HepG2 (cell line): ENCODE data around the gene CACNA1F. TPM values are rescaled to one million over a fixed set of nuclear protein-coding genes. Genes with fewer than 3 reads are reported as not detected.

Experiments
- NFKB2 ChIP-seq: sonication (generic); formaldehyde crosslinking; IDR thresholded peaks from 2 replicates; pipeline ENCODE4 v1.4.0; 2020; ENCODE audit warnings: missing genetic modification reagents, borderline replicate concordance
- RBM39 ChIP-seq: fragments of 200-400 bp; formaldehyde crosslinking; IDR thresholded peaks from one replicate; pipeline ENCODE4 v1.6.1; 2018; ENCODE audit warnings: antibody characterized with exemption, mild to moderate bottlenecking, low read depth, low read length; ENCODE audit not compliant: poor library complexity, severe bottlenecking
- RFXAP ChIP-seq: sonication (generic); formaldehyde crosslinking; IDR thresholded peaks from 2 replicates; pipeline ENCODE4 v1.4.0; 2020; ENCODE audit warnings: missing genetic modification reagents, borderline replicate concordance
- SAFB2 ChIP-seq: sonication (generic); formaldehyde crosslinking; IDR thresholded peaks from 2 replicates; pipeline ENCODE4 v1.5.1; 2020; ENCODE audit warnings: missing genetic modification reagents, low read depth, mild to moderate bottlenecking, borderline replicate concordance
- SRSF9 ChIP-seq: fragments of 200-400 bp; formaldehyde crosslinking; IDR thresholded peaks from 2 replicates; pipeline ENCODE4 v1.6.1; 2018; ENCODE audit warnings: borderline replicate concordance, mild to moderate bottlenecking, low read depth, low read length; ENCODE audit not compliant: insufficient read depth, poor library complexity, severe bottlenecking
- TARDBP ChIP-seq: sonication (generic); formaldehyde crosslinking; IDR thresholded peaks from 2 replicates; pipeline ENCODE4 v1.8.0; 2022; ENCODE audit warnings: mild to moderate bottlenecking, missing genetic modification reagents
- ZNF138 ChIP-seq: sonication (generic); formaldehyde crosslinking; IDR thresholded peaks from 2 replicates; pipeline ENCODE4 v1.5.0; 2020; ENCODE audit warnings: mild to moderate bottlenecking, low read depth, missing genetic modification reagents
- ZSCAN25 ChIP-seq: sonication (generic); formaldehyde crosslinking; IDR thresholded peaks from 2 replicates; pipeline ENCODE4 v1.8.0; 2022; ENCODE audit warnings: mild to moderate bottlenecking, missing genetic modification reagents
- polyA plus RNA-seq, 8 experiments: library from polyadenylated mRNA; depleted of rRNA in 3 of 8; stranded (reverse) in 7 of 8; unstranded in 1 of 8; fragments of >200 nt; fragmentation: Illumina TruSeq in 4 of 8; extraction: Trizol in 4 of 8; gene quantifications; 2 replicates each; pipeline versions ENCODE4 v1.2.1 to v1.2.3, GENCODE V29; 2011 to 2016; ENCODE audit warnings: low read depth in 4 of 8, missing spikeins in 1 of 8, mixed read lengths in 1 of 8; ENCODE audit not compliant: insufficient read depth in 1 of 8
- total RNA-seq, 5 experiments: library from RNA; depleted of rRNA; stranded (reverse); fragments of >200 nt; fragmentation: Illumina TruSeq; extraction: Trizol; gene quantifications; 2 replicates each; pipeline ENCODE4 v1.2.3, GENCODE V29; 2016; ENCODE audit warnings: low read depth in 1 of 5
- TF ChIP-seq, protein P1 (sequence below): sonication (generic); formaldehyde crosslinking; IDR thresholded peaks from 2 replicates; pipeline ENCODE4 v1.5.0; 2020; ENCODE audit warnings: mild to moderate bottlenecking, missing genetic modification reagents, borderline replicate concordance
- TF ChIP-seq, protein P2 (sequence below): IDR thresholded peaks from 2 replicates; pipeline ENCODE4 v1.6.1; 2012; ENCODE audit warnings: low read depth, low read length, improper control_type of control experiment
- TF ChIP-seq, protein P3 (sequence below): IDR thresholded peaks from 2 replicates; pipeline ENCODE4 v1.6.1; 2018; ENCODE audit warnings: missing genetic modification reagents
- TF ChIP-seq, protein P4 (sequence below): sonication (generic); formaldehyde crosslinking; IDR thresholded peaks from 2 replicates; pipeline ENCODE4 v1.5.1; 2020; ENCODE audit warnings: mild to moderate bottlenecking, moderate library complexity, missing genetic modification reagents

CACNA1F gene
- total and polyA plus RNA-seq, 2 of the 13 experiments (the other 11 are each of a cell fraction or from before 2014, with no cell fraction given) = 0.03 TPM; not detected in 1

DNA sequence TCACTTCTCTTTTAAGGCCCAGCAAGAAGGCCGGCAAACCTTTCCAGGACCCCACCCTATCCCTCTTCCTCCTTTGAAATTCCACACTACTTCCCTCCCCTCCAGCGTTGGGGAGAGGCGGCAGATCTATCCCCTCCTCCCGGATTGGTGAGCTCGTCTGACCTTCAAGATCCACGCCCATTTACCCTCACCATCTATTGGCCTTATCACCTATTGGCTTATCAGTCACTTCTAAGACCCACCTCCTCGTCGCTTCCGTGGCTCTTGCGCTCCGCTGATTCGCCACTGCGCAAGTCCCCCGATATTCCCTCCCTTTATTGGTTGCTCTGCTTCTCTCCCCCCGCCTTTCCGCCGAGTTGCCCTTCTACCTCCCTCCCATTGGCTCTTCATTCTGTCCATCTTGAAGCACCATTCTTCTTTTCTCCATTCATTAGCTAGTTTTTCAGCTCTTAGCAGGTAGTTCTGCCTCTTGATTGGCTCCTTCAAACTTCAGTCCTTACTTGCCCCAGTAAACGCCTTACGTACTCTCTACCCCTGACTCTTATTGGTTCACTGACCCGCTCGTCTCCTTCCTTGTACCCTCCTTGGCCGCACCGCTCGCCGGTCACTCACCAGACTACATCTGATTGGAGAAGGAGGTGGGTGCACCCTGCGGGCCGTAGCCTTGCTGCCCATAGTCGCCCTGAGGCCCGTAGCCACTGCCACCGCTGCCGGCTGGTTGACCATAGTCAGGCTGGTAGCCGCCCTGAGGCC is 42.1 kb downstream of the CACNA1F start (continued):
- TF ChIP-seq, protein P1, sequence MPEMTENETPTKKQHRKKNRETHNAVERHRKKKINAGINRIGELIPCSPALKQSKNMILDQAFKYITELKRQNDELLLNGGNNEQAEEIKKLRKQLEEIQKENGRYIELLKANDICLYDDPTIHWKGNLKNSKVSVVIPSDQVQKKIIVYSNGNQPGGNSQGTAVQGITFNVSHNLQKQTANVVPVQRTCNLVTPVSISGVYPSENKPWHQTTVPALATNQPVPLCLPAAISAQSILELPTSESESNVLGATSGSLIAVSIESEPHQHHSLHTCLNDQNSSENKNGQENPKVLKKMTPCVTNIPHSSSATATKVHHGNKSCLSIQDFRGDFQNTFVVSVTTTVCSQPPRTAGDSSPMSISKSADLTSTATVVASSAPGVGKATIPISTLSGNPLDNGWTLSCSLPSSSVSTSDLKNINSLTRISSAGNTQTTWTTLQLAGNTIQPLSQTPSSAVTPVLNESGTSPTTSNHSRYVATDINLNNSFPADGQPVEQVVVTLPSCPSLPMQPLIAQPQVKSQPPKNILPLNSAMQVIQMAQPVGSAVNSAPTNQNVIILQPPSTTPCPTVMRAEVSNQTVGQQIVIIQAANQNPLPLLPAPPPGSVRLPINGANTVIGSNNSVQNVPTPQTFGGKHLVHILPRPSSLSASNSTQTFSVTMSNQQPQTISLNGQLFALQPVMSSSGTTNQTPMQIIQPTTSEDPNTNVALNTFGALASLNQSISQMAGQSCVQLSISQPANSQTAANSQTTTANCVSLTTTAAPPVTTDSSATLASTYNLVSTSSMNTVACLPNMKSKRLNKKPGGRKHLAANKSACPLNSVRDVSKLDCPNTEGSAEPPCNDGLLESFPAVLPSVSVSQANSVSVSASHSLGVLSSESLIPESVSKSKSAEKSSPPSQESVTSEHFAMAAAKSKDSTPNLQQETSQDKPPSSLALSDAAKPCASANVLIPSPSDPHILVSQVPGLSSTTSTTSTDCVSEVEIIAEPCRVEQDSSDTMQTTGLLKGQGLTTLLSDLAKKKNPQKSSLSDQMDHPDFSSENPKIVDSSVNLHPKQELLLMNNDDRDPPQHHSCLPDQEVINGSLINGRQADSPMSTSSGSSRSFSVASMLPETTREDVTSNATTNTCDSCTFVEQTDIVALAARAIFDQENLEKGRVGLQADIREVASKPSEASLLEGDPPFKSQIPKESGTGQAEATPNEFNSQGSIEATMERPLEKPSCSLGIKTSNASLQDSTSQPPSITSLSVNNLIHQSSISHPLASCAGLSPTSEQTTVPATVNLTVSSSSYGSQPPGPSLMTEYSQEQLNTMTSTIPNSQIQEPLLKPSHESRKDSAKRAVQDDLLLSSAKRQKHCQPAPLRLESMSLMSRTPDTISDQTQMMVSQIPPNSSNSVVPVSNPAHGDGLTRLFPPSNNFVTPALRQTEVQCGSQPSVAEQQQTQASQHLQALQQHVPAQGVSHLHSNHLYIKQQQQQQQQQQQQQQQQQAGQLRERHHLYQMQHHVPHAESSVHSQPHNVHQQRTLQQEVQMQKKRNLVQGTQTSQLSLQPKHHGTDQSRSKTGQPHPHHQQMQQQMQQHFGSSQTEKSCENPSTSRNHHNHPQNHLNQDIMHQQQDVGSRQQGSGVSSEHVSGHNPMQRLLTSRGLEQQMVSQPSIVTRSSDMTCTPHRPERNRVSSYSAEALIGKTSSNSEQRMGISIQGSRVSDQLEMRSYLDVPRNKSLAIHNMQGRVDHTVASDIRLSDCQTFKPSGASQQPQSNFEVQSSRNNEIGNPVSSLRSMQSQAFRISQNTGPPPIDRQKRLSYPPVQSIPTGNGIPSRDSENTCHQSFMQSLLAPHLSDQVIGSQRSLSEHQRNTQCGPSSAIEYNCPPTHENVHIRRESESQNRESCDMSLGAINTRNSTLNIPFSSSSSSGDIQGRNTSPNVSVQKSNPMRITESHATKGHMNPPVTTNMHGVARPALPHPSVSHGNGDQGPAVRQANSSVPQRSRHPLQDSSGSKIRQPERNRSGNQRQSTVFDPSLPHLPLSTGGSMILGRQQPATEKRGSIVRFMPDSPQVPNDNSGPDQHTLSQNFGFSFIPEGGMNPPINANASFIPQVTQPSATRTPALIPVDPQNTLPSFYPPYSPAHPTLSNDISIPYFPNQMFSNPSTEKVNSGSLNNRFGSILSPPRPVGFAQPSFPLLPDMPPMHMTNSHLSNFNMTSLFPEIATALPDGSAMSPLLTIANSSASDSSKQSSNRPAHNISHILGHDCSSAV = no peak
- TF ChIP-seq TARDBP (no peak), SAFB2 (CRISPR knock-in tag) (no peak), NFKB2 (CRISPR knock-in tag) (no peak), SRSF9 (no peak), ZSCAN25 (CRISPR knock-in tag) (peak; percentile 82; the same call in 1 of the 2 replicates), RBM39 (no peak), ZNF138 (CRISPR knock-in tag) (no peak), RFXAP (CRISPR knock-in tag) (no peak)
- TF ChIP-seq, protein P2, sequence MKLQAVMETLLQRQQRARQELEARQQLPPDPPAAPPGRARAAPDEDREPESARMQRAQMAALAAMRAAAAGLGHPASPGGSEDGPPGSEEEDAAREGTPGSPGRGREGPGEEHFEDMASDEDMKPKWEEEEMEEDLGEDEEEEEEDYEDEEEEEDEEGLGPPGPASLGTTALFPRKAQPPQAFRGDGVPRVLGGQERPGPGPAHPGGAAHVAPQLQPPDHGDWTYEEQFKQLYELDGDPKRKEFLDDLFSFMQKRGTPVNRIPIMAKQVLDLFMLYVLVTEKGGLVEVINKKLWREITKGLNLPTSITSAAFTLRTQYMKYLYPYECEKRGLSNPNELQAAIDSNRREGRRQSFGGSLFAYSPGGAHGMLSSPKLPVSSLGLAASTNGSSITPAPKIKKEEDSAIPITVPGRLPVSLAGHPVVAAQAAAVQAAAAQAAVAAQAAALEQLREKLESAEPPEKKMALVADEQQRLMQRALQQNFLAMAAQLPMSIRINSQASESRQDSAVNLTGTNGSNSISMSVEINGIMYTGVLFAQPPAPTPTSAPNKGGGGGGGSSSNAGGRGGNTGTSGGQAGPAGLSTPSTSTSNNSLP = no peak
- TF ChIP-seq, protein P3, sequence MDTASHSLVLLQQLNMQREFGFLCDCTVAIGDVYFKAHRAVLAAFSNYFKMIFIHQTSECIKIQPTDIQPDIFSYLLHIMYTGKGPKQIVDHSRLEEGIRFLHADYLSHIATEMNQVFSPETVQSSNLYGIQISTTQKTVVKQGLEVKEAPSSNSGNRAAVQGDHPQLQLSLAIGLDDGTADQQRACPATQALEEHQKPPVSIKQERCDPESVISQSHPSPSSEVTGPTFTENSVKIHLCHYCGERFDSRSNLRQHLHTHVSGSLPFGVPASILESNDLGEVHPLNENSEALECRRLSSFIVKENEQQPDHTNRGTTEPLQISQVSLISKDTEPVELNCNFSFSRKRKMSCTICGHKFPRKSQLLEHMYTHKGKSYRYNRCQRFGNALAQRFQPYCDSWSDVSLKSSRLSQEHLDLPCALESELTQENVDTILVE (CRISPR knock-in tag) = no peak
- TF ChIP-seq, protein P4, sequence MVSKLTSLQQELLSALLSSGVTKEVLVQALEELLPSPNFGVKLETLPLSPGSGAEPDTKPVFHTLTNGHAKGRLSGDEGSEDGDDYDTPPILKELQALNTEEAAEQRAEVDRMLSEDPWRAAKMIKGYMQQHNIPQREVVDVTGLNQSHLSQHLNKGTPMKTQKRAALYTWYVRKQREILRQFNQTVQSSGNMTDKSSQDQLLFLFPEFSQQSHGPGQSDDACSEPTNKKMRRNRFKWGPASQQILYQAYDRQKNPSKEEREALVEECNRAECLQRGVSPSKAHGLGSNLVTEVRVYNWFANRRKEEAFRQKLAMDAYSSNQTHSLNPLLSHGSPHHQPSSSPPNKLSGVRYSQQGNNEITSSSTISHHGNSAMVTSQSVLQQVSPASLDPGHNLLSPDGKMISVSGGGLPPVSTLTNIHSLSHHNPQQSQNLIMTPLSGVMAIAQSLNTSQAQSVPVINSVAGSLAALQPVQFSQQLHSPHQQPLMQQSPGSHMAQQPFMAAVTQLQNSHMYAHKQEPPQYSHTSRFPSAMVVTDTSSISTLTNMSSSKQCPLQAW = no peak
